A172 (cell line): Measurements from ENCODE around the gene EPB41L1. TPM values are rescaled to one million over a fixed set of nuclear protein-coding genes. Genes with fewer than 3 reads are reported as not detected.

Experiments used
- DNase-seq: peaks from one replicate; pipeline ENCODE4 v3.0.0-alpha.2; 2015; ENCODE audit warnings: low spot score
- total RNA-seq: library from RNA; depleted of rRNA; stranded (reverse); fragments of >200 nt; shearing (Covaris generic); gene quantifications from 2 replicates; pipeline ENCODE4 v1.2.3, GENCODE V29; 2014

EPB41L1 gene
- total RNA-seq, 1 experiment from 2014 or later = 32.2 TPM

GRCh38 chr20:36225666-36226065, 71.1 kb downstream of the EPB41L1 start:
- DNase-seq = no peak

- no peak for DNase-seq
These were observed 74.2 kb downstream of the EPB41L1 start for GRCh38 chr20:36228770-36229169.

GRCh38 chr20:36230019-36230418, 75.5 kb downstream of the EPB41L1 start:
- no peak for DNase-seq

GRCh38 chr20:36231331-36231730, 76.8 kb downstream of the EPB41L1 start:
- DNase-seq = no peak

GRCh38 chr20:36234771-36235320, 80.3 kb downstream of the EPB41L1 start:
- DNase-seq = no peak

- peak; percentile 70 for DNase-seq
These were observed 81.6 kb downstream of the EPB41L1 start, which contains the start of gene AAR2 for GRCh38 chr20:36235892-36236785. TSS of gene AAR2 (plus strand) at chr20:36236478. CDS start at chr20:36239869, 3,391 bp downstream.

GRCh38 chr20:36236786-36237121, 82.2 kb downstream of the EPB41L1 start:
- no peak for DNase-seq

GRCh38 chr20:36237477-36237876, 82.9 kb downstream of the EPB41L1 start:
- no peak for DNase-seq

GRCh38 chr20:36238153-36238552, 83.6 kb downstream of the EPB41L1 start:
- no peak for DNase-seq

GRCh38 chr20:36238760-36239159, 84.2 kb downstream of the EPB41L1 start:
- no peak for DNase-seq

- DNase-seq = no peak
These were observed 85.5 kb downstream of the EPB41L1 start for GRCh38 chr20:36240076-36240475.

- no peak for DNase-seq
These were observed 87.1 kb downstream of the EPB41L1 start for GRCh38 chr20:36241678-36242077.

GRCh38 chr20:36243726-36244125, 89.2 kb downstream of the EPB41L1 start:
- DNase-seq = no peak

GRCh38 chr20:36246401-36246800, 91.9 kb downstream of the EPB41L1 start:
- DNase-seq = no peak

- DNase-seq = no peak
These were observed 94.3 kb downstream of the EPB41L1 start for GRCh38 chr20:36248836-36249235.

- no peak for DNase-seq
These were observed 94.9 kb downstream of the EPB41L1 start for GRCh38 chr20:36249450-36249849.

GRCh38 chr20:36251426-36251825, 96.9 kb downstream of the EPB41L1 start:
- no peak for DNase-seq

- no peak for DNase-seq
These were observed 98.0 kb downstream of the EPB41L1 start for GRCh38 chr20:36252511-36252910.

- DNase-seq = no peak
These were observed 98.5 kb downstream of the EPB41L1 start for GRCh38 chr20:36253036-36253435.

GRCh38 chr20:36254076-36254475, 99.5 kb downstream of the EPB41L1 start:
- DNase-seq = no peak

GRCh38 chr20:36255445-36255844, 100.9 kb downstream of the EPB41L1 start:
- DNase-seq = no peak

GRCh38 chr20:36259177-36260061, 104.9 kb downstream of the EPB41L1 start:
- no peak for DNase-seq
